GM12874 (cell line): ENCODE results near the gene OR6C76.

Experiments
- TF ChIP-seq, protein P1 (sequence below): IDR thresholded peaks from 2 replicates; pipeline ENCODE4 v1.5.1; 2011; ENCODE audit warnings: low read depth, mild to moderate bottlenecking, control low read depth, low read length, moderate library complexity; ENCODE audit not compliant: insufficient read depth

OR6C76 gene

DNA sequence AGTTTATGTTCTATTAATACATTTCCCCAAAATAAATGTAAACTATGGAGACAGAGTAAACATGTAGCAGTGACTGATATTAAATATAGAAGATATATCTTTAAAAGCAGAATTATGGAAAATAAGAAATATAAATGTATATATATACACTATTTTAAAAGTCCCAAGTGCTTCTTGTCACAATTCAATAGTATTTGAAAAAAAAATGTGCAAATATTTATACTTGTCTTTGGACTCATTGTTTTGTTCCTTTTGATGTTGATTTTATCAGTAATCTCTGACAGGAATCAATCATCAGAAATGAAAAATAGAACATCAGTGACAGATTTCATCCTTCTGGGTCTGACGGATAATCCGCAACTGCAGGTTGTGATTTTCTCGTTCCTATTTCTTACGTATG is at the start of gene OR6C76:
OR6C76 (plus strand) TSS at position 301 of the 400 bp plus-strand sequence; CDS start at position 301, 0 bp downstream.
- TF ChIP-seq, protein P1, sequence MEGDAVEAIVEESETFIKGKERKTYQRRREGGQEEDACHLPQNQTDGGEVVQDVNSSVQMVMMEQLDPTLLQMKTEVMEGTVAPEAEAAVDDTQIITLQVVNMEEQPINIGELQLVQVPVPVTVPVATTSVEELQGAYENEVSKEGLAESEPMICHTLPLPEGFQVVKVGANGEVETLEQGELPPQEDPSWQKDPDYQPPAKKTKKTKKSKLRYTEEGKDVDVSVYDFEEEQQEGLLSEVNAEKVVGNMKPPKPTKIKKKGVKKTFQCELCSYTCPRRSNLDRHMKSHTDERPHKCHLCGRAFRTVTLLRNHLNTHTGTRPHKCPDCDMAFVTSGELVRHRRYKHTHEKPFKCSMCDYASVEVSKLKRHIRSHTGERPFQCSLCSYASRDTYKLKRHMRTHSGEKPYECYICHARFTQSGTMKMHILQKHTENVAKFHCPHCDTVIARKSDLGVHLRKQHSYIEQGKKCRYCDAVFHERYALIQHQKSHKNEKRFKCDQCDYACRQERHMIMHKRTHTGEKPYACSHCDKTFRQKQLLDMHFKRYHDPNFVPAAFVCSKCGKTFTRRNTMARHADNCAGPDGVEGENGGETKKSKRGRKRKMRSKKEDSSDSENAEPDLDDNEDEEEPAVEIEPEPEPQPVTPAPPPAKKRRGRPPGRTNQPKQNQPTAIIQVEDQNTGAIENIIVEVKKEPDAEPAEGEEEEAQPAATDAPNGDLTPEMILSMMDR = no peak

DNA sequence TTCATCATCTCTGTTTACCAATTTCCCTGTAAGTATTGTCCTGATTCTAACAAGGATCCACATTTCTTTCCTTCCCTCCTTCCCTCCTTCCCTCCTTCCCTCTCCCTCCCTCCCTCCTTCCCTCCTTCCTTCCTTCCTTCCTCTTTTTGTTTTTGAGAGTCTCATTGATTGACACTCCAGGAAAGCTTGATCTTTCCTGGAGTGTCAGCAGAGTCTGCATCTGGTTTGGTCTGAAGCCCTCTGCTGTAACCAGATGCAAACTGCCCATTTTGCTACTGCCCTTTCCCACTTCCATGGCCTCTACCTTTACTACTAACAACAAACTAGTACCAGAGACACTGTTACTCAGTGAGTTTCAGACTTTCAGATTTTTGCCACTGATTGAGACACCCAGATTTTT is 40.2 kb upstream of the OR6C76 start:
- TF ChIP-seq, protein P1 = no peak

DNA sequence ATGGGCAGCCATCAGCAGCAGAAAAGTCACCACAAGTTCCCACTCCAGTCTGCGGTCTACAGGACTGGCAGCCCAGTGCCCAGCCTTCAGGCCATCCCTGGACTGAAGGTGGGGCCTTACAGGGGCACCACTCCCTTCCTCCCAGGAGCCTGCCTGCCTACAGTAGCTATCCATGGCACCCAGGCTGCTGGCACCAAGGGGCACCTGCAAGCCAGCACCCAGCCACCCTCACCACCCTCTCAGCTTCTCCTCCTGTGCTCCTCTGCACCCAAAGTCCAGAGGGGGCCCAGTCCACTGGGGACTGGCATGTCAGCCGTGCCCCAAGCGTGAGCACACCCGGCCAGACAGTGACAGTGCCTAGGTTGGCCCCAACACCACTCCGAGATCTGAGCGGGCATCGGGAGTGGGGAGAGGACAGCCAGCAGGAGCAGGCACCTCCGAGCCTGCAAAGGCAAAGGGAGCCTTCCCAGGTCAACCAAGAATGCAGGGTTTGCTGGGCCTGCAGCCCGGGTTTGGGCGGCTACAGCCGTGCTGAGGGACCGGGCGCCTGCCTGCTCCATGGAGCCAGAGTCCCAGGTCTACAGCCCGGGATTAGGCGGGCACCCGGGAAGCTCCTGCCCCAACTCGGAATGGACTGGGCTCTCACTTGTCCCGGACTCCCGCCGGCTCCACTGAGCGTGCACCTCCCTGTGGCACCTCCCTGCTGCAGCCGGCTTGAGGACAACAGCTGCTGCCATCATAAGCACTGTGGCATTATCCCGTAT is 33.8 kb upstream of the OR6C76 start:
- TF ChIP-seq, protein P1 = no peak

DNA sequence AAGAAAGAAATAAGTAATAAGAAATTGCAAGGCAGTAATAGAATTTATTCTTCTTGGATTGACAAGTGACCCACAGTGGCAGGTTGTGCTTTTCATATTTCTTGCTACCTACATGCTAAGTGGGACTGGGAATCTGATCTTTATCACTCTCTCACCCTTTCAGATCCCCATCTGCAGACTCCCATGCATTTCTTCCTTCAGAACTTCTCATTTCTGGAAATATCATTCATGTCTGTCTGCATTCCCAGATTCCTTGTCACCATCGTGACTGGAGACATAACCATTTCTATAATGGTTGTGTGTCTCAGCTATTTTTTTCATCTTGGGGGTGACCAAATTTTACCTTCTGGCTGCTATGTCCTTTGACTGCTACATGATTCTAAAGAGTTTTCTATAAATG is 29.7 kb upstream of the OR6C76 start:
- TF ChIP-seq, protein P1 = no peak

DNA sequence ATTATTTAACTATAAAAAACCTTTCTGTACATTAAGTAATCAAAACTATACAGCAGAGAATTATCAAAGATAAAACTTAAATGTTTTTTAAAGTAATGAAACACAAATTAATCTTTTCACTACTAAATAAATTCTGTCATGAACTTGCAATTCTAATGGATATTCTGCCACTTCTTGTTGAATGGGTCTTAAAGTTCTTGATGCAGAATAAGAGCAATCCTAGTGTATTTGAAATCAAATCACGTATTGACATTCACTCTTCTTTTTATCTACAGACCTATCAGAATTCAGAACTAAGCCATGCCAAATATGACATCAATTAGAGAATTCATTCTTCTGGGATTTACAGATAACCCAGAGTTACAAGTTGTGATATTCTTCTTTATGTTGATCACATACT is 25.8 kb upstream of the OR6C76 start, which contains the start of gene OR6C65:
OR6C65 (plus strand) TSS at position 301 of the 400 bp plus-strand sequence; CDS start at position 301, 0 bp downstream.
- TF ChIP-seq, protein P1 = no peak

DNA sequence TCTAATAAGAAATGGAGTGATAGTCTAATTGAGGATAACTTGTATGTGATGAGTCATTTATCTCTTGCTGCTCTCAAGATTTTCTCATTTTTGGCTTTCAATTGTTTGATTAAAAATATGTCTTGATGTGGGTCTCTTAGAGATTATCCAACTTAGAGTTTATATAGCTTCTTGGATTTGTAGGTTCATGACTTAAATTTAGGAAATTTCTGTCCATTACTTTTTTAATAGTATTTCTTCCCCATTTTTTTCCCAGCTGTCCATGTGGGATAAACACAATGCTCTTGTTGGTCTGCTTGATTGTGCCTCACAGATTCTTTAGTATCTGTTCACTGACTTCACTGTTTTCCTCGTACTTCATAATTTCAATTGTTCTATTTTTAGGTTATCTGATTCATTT is 18.2 kb upstream of the OR6C76 start:
- TF ChIP-seq, protein P1 = no peak

DNA sequence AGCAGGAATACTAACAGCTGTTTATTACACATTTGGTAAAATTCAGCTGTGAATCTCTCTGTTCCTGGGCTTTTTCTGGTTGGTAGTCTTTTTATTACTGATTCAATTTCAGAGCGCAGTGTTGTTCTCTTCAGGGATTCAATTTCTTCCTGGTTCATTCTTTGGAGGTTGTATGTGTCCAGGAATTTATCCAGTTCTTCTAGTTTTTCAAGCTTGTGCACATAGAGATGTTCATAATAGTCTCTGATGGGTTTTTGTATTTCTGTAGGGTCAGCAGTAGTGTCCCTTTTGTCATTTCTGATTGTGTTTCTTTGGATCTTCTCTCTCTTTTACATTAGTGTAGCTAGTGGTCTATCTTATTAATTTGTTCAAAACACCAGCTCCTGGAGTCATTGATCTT is 9.1 kb upstream of the OR6C76 start:
- TF ChIP-seq, protein P1 = no peak
